Measurements from ENCODE around the gene KIRREL1. TPM values are rescaled to one million over a fixed set of nuclear protein-coding genes. Genes with fewer than 3 reads are reported as not detected.

The KIRREL1 gene
- total RNA-seq, 1 experiment from 2014 or later = 31.1 TPM

DNA sequence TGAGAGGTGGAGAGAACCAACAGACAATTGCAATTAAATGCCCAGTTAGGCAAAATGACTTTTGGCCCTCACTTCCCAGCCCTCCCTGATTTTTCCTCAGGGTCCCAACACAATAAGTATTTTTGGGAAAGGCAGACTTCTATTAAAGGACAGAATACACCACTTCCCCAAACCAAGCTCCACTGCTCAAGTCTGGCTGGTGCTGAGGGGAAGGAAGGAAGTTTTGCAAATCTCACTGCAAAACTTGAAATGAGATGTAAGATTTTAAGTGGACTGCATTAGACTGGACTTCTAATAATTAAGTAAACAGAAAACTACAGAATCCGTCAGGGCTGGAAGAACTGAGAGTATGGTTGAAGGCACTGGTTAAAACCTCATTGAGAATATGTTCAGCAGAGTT lies 155.0 kb downstream of the KIRREL1 start:
- in situ Hi-C loops (cut with HindIII; ENCODE audit: low sequenced_read_pairs) = no loop called here
- peak; percentile 4 for DNase-seq (ENCODE audit: low spot score)

DNA sequence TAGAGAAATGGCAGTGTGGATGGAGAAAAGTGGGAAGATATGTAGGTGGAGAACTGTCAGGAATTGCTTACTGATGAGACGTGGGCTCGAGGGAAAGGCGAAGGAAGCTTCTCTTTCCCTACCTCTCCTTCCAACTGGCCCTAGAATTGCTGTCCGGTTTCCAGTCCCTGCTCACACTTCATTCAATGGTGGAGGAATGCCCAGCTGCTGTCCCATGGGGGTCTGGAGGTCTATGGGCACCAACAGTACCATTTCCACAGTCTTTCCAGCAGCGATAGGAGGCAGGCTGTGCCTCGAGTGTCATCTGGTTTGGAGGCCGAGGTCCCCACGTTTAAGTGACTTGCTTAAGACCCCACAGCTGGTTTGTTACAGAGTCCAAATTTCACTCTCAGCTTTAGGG lies 155.7 kb downstream of the KIRREL1 start:
- DNase-seq (ENCODE audit: low spot score) = no peak
- in situ Hi-C loops (cut with HindIII; ENCODE audit: low sequenced_read_pairs) = no loop called here

Other genes starting within 250 kb of the KIRREL1 start
- not detected in 2 replicates for gene FCRL2, start 216.5 kb upstream of the KIRREL1 start, total RNA-seq (2014; rRNA removed; shearing (Covaris generic))
- not detected in 2 replicates for gene FCRL1, start 173.5 kb upstream of the KIRREL1 start, total RNA-seq (2014; rRNA removed; shearing (Covaris generic))
- gene CD5L, start 151.8 kb upstream of the KIRREL1 start, total RNA-seq (2014; rRNA removed; shearing (Covaris generic)) = not detected in 2 replicates
- gene CD1D, start 187.2 kb downstream of the KIRREL1 start, total RNA-seq (2014; rRNA removed; shearing (Covaris generic)) = not detected in 2 replicates

Measured in G401 (cell line).